Loucy (cell line): ENCODE results near the gene KCNH2.

Experiments used
- H2AFZ ChIP-seq: fragments of 200-600 bp; sonication (generic); 2 replicates; pipeline ENCODE4 v1.6.0; 2016; ENCODE audit warnings: antibody characterized with exemption, mild to moderate bottlenecking, low read length, moderate library complexity
- H3F3A ChIP-seq: fragments of 200-600 bp; 2 replicates; pipeline ENCODE4 v1.6.0; 2016; ENCODE audit warnings: antibody characterized with exemption, low read depth, mild to moderate bottlenecking
- H3K27me3 ChIP-seq: fragments of 200-600 bp; sonication (generic); 2 replicates; pipeline ENCODE4 v1.6.1; 2014; ENCODE audit warnings: low read length, mild to moderate bottlenecking; ENCODE audit not compliant: insufficient read depth, poor library complexity, severe bottlenecking
- H3K36me3 ChIP-seq: fragments of 200-600 bp; sonication (generic); 2 replicates; pipeline ENCODE4 v1.6.1; 2016; ENCODE audit warnings: low read length; ENCODE audit not compliant: insufficient read depth
- H3K4me1 ChIP-seq: fragments of 200-600 bp; sonication (generic); 2 replicates; pipeline ENCODE4 v1.5.1; 2014; ENCODE audit warnings: low read length, mild to moderate bottlenecking; ENCODE audit not compliant: insufficient read depth, poor library complexity, severe bottlenecking
- H3K4me2 ChIP-seq: fragments of 200-600 bp; sonication (generic); 2 replicates; pipeline ENCODE4 v1.6.0; 2014; ENCODE audit warnings: antibody characterized with exemption, low read length, low read depth, mild to moderate bottlenecking; ENCODE audit not compliant: poor library complexity, severe bottlenecking
- H3K4me3 ChIP-seq: fragments of 200-600 bp; sonication (generic); 2 replicates; pipeline ENCODE4 v1.5.1; 2014; ENCODE audit warnings: low read length, mild to moderate bottlenecking, mixed read lengths; ENCODE audit not compliant: poor library complexity, severe bottlenecking
- H3K79me2 ChIP-seq: fragments of 200-600 bp; sonication (generic); 2 replicates; pipeline ENCODE4 v1.6.1; 2014; ENCODE audit warnings: low read length; ENCODE audit not compliant: insufficient read depth
- H3K9ac ChIP-seq: fragments of 200-600 bp; sonication (generic); 2 replicates; pipeline ENCODE4 v1.6.0; 2014; ENCODE audit warnings: mild to moderate bottlenecking, low read depth, low read length, moderate library complexity; ENCODE audit not compliant: poor library complexity, severe bottlenecking
- H3K9me2 ChIP-seq: fragments of 200-600 bp; sonication (generic); replicated peaks from 2 replicates; pipeline ENCODE4 v1.6.1; 2016; ENCODE audit warnings: low read depth, low read length, mixed read lengths
- H3K9me3 ChIP-seq: fragments of 200-600 bp; sonication (generic); 2 replicates; pipeline ENCODE4 v1.6.1; 2014; ENCODE audit warnings: mild to moderate bottlenecking, antibody characterized with exemption, low read length, low read depth; ENCODE audit not compliant: insufficient read depth
- H4K20me1 ChIP-seq: fragments of 200-600 bp; sonication (generic); 2 replicates; pipeline ENCODE4 v1.6.0; 2014; ENCODE audit warnings: antibody characterized with exemption, low read length, mild to moderate bottlenecking; ENCODE audit not compliant: insufficient read depth, poor library complexity, severe bottlenecking
- EZH2phosphoT487 ChIP-seq: fragments of 200-600 bp; IDR thresholded peaks from 2 replicates; pipeline ENCODE4 v1.6.1; 2018; ENCODE audit warnings: antibody characterized with exemption, mild to moderate bottlenecking, moderate library complexity, borderline replicate concordance
- TF ChIP-seq, protein P1 (sequence below): fragments of 200-600 bp; sonication (generic); conservative IDR thresholded peaks from 2 replicates; pipeline ENCODE4 v1.5.1; 2014; ENCODE audit warnings: mild to moderate bottlenecking, antibody characterized with exemption, low read length

Gene KCNH2

DNA sequence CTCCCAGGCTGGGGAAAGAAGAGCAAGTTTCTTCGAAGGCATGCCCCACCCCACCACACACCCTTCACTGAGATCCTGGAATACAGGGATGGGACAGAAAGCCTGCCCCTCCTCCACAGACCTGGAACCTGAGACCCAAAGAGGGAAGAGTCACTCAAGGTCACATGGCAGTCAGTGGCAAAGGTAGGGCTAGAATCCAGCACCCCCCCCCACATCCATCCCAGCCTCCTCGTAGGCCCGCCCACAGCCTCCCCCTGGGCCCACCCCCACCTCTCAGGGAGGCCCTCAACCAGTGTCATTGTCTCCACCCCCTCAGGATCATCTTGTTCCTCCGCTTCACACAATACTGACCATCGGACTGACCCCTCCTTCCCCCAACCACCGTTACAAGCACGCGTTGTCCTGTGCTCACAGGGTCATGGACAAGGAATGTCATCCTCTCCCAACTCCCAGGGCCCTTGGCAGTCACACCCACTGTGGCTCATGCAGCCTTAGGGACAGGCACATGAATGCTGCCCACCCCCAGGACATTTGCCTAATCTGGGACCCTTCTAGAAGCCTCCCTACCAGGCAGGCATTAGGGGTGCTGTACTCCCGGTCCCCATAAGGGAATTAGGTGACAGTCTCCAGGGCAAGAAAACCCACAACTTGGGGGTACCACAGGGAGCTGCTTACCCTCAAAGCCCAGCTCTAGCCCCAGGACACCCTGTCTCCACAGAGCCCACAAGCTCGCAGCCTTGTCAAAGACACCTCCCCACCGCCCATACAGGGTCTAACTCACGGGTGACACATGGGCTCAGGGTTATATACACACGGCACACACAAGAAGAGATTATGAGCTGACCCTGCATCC lies 1.4 kb downstream of the KCNH2 start:
- no peak overlapping the region for H3K9ac ChIP-seq
- peak overlapping the region; percentile 62 for H3K4me3 ChIP-seq
- H3K27me3 ChIP-seq = no peaks in the 10 kb centered on the region
- peak overlapping the region; percentile 100 for H3K4me2 ChIP-seq
- no peaks in the 10 kb centered on the region for H3K9me3 ChIP-seq
- no peak for TF ChIP-seq EZH2phosphoT487
- TF ChIP-seq, protein P1, sequence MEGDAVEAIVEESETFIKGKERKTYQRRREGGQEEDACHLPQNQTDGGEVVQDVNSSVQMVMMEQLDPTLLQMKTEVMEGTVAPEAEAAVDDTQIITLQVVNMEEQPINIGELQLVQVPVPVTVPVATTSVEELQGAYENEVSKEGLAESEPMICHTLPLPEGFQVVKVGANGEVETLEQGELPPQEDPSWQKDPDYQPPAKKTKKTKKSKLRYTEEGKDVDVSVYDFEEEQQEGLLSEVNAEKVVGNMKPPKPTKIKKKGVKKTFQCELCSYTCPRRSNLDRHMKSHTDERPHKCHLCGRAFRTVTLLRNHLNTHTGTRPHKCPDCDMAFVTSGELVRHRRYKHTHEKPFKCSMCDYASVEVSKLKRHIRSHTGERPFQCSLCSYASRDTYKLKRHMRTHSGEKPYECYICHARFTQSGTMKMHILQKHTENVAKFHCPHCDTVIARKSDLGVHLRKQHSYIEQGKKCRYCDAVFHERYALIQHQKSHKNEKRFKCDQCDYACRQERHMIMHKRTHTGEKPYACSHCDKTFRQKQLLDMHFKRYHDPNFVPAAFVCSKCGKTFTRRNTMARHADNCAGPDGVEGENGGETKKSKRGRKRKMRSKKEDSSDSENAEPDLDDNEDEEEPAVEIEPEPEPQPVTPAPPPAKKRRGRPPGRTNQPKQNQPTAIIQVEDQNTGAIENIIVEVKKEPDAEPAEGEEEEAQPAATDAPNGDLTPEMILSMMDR = no peak
- H3K36me3 ChIP-seq = no peaks in the 10 kb centered on the region
- H3K79me2 ChIP-seq = peaks cover 3% of the 10 kb centered on the region
- H3F3A ChIP-seq = peaks cover 6% of the 10 kb centered on the region; the same call in 1 of the 2 replicates
- H3K4me1 ChIP-seq = peaks cover 33% of the 10 kb centered on the region
- H3K9me2 ChIP-seq = no peaks in the 10 kb centered on the region
- H2AFZ ChIP-seq = no peak overlapping the region
- no peaks in the 10 kb centered on the region for H4K20me1 ChIP-seq

DNA sequence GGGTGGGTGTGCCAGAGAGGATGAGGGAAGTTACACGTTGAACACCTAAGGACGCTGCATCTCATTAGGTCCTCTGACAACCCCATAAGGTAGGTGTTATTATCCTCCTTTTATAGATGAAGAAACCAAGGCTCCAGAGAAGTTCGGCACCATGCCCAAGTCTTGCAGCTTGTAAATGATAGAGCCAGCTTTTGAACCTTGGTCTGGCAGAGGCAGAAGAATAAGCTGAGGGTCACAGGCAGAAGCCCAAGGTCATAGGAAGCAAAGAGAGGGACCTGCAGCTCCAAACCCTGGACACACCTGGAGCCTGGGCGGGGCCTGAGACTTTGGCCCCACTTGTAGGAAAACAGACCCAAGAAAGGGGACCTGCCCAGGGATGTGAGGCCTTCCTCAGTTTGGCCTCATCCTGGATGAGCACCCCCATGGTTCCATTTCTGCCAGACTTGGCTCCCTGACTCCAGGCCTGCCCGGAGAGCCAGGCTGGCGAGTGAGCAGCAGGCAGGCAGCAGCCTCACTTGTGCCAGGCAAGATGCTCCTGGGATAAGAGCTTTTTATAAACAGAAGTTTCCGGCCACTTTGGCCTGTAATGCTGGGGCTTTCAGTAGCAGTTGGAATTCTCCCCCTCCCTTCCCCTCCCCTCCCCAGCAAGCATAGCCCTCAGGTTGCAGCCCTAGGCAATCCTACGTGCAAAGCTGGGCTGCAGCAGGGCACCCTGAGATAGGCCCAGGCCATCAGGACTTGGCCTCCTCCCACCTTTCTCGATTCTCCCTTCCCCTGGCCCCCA lies 2.4 kb downstream of the KCNH2 start:
- H3K4me1 ChIP-seq = peaks cover 33% of the 10 kb centered on the region
- no peaks in the 10 kb centered on the region for H3K9me3 ChIP-seq
- H3K36me3 ChIP-seq = no peaks in the 10 kb centered on the region
- TF ChIP-seq EZH2phosphoT487 = no peak
- TF ChIP-seq, protein P1 = no peak
- peak overlapping the region; percentile 78 for H3K9ac ChIP-seq
- no peaks in the 10 kb centered on the region for H3K27me3 ChIP-seq
- peak overlapping the region; percentile 84 for H3K4me3 ChIP-seq
- H2AFZ ChIP-seq = 0 out of 2 replicates have a peak overlapping the region, but pooled peaks have one; percentile 97
- no peaks in the 10 kb centered on the region for H4K20me1 ChIP-seq
- no peaks in the 10 kb centered on the region for H3K9me2 ChIP-seq
- H3F3A ChIP-seq = peaks cover 6% of the 10 kb centered on the region; the same call in 1 of the 2 replicates
- peaks cover 3% of the 10 kb centered on the region for H3K79me2 ChIP-seq
- peak overlapping the region; percentile 100 for H3K4me2 ChIP-seq

DNA sequence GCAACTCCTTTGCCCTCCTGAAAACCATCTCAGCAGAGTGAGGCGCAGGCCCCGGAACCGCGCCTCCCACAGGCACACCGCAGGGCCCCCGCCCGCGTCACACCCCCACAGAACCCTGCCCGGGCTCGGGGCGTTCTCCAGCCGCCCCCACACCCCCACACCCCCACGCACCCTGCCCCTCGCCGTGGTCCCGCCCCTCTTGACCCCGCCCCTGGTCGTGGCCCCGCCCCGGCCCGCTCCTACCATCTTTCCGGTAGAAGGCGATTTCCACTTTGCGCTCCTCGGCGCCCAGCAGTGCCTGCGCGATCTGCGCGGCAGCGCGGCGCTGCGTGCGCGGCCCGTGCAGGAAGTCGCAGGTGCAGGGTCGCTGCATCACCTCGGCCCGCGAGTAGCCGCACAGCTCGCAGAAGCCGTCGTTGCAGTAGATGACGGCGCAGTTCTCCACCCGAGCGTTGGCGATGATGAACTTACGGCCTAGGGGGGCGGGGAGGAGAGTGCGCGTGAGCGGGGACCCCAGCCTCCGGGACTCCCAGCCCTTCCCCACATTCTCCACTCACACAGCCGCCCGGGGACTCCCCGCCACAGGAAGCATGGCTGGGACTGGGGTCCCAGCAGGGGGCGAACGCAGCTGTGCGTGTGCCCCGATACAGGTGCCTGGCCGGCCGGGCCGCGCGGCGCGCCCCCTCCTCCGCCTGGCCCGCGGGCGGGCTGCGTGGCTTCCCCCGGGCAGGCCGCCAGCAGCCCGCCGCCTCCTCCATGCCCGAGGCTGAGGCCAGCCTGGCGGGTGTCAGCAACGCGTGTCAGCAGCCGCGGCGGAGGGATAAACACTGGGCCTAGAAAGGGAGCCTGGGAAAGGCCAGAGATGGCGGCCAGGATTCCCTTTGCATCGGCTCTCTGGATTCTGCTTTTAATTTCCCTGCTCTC lies 3.4 kb downstream of the KCNH2 start:
- TF ChIP-seq, protein P1 = peak; percentile 54
- no peak for TF ChIP-seq EZH2phosphoT487
- Histone ChIP-seq H3K4me1 (peaks cover 33% of the 10 kb centered on the region), H3K27me3 (no peaks in the 10 kb centered on the region), H3K9ac (peak overlapping the region; percentile 78), H3K9me3 (no peaks in the 10 kb centered on the region), H3K9me2 (no peaks in the 10 kb centered on the region), H4K20me1 (no peaks in the 10 kb centered on the region), H3K36me3 (no peaks in the 10 kb centered on the region), H3K79me2 (peaks cover 3% of the 10 kb centered on the region), H3F3A (peaks cover 6% of the 10 kb centered on the region; the same call in 1 of the 2 replicates), H3K4me2 (peak overlapping the region; percentile 100), H2AFZ (peak overlapping the region; percentile 97), H3K4me3 (peak overlapping the region; percentile 84)
